Measurements from ENCODE around the gene GIPC2. TPM values are rescaled to one million over a fixed set of nuclear protein-coding genes. Genes with fewer than 3 reads are reported as not detected.

Gene GIPC2
- total RNA-seq, 1 donor from 2014 or later, result 1.6 TPM

DNA sequence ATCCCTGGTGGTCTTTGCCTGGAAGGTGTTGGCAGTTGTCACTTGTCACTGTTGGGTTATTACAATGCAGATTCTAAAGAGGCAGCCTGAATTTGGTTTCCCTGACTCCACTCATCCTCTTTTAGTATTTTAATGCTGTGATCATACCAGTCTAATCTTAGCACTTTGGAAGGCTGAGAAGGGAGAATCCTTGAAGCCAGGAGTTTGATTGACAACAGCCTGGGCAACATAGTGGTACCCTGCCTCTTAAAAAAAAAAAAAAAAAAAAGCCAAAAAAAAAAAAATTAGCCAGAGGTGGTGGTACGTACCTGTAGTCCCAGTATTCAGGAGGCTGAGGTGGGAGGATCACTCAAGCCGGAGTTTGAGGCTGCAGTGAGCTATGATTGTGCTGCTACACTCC lies 7.7 kb downstream of the GIPC2 start:
- Histone ChIP-seq H3K27me3 (ENCODE audit: control insufficient read depth, insufficient read depth, low read length) (no peaks in the 10 kb centered on the region), H3K36me3 (ENCODE audit: control insufficient read depth, insufficient read depth, low read length) (no peaks in the 10 kb centered on the region), H3K4me3 (ENCODE audit: low read depth, low read length) (no peak overlapping the region)
- DNase-seq (ENCODE audit: low read depth), result no peak
- TF ChIP-seq, protein P1, sequence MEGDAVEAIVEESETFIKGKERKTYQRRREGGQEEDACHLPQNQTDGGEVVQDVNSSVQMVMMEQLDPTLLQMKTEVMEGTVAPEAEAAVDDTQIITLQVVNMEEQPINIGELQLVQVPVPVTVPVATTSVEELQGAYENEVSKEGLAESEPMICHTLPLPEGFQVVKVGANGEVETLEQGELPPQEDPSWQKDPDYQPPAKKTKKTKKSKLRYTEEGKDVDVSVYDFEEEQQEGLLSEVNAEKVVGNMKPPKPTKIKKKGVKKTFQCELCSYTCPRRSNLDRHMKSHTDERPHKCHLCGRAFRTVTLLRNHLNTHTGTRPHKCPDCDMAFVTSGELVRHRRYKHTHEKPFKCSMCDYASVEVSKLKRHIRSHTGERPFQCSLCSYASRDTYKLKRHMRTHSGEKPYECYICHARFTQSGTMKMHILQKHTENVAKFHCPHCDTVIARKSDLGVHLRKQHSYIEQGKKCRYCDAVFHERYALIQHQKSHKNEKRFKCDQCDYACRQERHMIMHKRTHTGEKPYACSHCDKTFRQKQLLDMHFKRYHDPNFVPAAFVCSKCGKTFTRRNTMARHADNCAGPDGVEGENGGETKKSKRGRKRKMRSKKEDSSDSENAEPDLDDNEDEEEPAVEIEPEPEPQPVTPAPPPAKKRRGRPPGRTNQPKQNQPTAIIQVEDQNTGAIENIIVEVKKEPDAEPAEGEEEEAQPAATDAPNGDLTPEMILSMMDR (IDR thresholded peaks at IDR 0.05; ENCODE audit: insufficient read depth, low read length, poor library complexity, severe bottlenecking), result no peak

DNA sequence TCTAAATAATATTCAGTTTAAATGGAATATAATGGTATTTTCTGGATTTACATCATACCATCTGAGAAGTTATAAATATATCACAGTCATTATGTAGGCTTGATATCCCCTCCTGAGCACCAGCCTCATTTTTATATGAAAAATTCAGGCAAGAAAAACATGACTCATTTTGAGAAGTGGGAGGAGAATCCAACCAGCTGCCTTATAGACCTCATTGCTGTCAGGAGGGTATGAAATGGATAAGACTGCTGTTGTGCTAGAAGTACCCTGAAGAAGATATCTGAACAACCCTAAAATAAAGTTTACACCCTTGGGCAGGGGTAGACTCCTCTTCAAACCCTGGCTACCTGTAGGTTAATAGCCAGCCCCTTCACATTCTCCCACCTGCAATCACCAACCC lies 8.8 kb downstream of the GIPC2 start:
- no peak overlapping the region for H3K4me3 ChIP-seq (ENCODE audit: low read depth, low read length)
- H3K36me3 ChIP-seq (ENCODE audit: control insufficient read depth, insufficient read depth, low read length), result no peaks in the 10 kb centered on the region
- no peaks in the 10 kb centered on the region for H3K27me3 ChIP-seq (ENCODE audit: control insufficient read depth, insufficient read depth, low read length)
- no peak for DNase-seq (ENCODE audit: low read depth)
- TF ChIP-seq, protein P1 (IDR thresholded peaks at IDR 0.05; ENCODE audit: insufficient read depth, low read length, poor library complexity, severe bottlenecking), result no peak

DNA sequence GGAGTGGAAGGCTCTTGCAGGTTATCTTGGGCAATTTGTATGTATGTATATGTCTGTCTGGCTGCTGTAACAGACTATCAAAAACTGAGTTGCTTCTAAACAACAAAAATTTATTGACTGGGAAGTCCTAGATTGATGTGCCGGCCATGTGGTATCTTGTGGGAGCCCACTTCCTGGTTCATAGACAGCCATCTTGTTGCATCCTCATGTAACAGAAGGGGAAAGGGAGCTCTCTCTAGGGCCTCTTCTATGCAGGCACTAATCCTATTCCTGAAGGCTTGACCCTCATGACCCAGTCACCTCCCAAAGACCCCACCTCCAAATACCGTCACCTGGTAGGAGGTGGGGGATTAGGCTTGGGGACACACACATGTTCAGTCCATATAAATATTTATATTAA lies 9.2 kb downstream of the GIPC2 start:
- Histone ChIP-seq H3K4me3 (ENCODE audit: low read depth, low read length) (no peak overlapping the region), H3K36me3 (ENCODE audit: control insufficient read depth, insufficient read depth, low read length) (no peaks in the 10 kb centered on the region), H3K27me3 (ENCODE audit: control insufficient read depth, insufficient read depth, low read length) (no peaks in the 10 kb centered on the region)
- TF ChIP-seq, protein P1 (IDR thresholded peaks at IDR 0.05; ENCODE audit: insufficient read depth, low read length, poor library complexity, severe bottlenecking), result no peak
- no peak for DNase-seq (ENCODE audit: low read depth)

DNA sequence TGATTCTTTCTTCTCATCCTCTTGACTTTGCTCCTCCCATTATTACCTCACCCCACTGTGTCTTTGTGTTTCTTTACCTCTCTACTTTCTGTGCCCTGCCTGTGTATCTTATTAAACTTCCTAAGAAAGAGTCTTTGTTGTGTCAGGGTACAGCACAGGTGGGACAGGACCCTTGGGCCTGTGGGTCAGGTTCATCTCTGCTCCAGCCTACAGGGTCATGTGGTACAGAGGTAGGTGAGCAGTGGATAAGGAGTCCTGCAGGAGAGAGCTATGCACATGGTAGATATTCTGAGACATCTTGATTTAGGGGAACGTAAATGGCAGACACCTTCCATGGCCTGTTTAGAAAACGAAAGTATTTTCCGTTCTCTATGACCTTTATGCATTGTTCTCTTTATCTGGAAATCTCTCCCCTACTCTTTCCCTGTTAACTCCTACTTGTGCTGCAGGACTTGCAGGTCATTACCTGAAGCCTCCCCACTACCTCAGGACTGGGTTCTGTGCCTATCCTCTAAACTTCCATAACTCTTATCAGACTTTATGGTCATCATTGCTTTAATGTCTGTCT lies 9.9 kb downstream of the GIPC2 start:
- Histone ChIP-seq H3K4me3 (ENCODE audit: low read depth, low read length) (no peak overlapping the region), H3K27me3 (ENCODE audit: control insufficient read depth, insufficient read depth, low read length) (no peaks in the 10 kb centered on the region), H3K36me3 (ENCODE audit: control insufficient read depth, insufficient read depth, low read length) (no peaks in the 10 kb centered on the region)
- TF ChIP-seq, protein P1 (IDR thresholded peaks at IDR 0.05; ENCODE audit: insufficient read depth, low read length, poor library complexity, severe bottlenecking), result no peak
- DNase-seq (ENCODE audit: low read depth), result no peak

DNA sequence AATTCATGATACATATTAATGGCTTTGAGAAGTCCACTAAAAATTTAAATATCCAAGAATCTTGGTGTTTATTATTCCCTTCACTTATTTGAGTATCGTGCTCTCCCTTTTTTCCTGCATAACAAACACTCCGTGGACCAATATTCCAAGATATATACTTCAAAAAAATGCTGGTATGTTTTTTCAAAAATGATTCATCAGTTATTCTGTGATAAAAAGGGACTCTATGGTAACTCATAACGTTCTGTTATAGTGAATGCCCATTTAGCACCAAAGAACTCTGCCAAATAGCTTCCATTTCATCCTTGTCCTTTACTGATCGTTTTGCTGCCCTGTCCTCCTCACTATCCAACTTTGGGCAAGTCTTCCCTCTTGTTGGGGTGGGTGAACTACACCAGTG lies 12.9 kb downstream of the GIPC2 start:
- Histone ChIP-seq H3K4me3 (ENCODE audit: low read depth, low read length) (no peak overlapping the region), H3K27me3 (ENCODE audit: control insufficient read depth, insufficient read depth, low read length) (no peaks in the 10 kb centered on the region), H3K36me3 (ENCODE audit: control insufficient read depth, insufficient read depth, low read length) (no peaks in the 10 kb centered on the region)
- TF ChIP-seq, protein P1 (IDR thresholded peaks at IDR 0.05; ENCODE audit: insufficient read depth, low read length, poor library complexity, severe bottlenecking), result no peak
- DNase-seq (ENCODE audit: low read depth), result no peak

DNA sequence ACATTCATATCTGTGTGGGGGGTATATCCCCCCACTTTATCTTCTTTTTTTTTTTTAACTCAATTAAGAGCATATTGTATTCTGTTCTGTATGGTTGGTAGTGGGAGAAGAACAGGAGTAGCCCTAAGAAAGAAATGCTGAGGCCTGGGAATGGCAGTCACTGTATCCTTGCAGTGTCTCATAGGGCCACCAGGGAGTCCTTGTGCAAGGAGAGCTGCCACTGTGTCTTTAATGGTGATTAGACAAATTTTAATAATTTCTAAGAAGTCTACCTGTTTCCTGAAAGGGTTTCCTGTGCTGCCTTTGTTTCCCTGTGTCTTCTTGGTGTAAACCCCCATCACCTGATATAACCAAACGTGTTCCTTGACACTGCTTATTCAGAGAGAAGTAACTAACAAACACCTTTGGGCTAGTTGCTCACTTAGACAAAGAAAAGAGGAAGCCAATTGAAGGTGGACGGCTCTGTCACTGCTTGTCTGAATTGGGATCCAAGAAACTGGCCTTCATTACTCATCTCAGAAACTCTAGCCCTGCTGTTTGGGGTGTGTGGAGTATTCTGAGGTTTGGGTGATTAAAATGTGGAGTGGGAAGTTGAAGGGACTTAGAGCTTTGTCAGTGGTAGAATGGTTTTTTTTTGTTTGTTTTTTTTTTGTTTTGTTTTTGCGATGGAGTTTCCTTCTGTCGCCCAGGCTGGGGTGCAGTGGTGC lies 15.2 kb downstream of the GIPC2 start:
- no peaks in the 10 kb centered on the region for H3K36me3 ChIP-seq (ENCODE audit: control insufficient read depth, insufficient read depth, low read length)
- H3K27me3 ChIP-seq (ENCODE audit: control insufficient read depth, insufficient read depth, low read length), result no peaks in the 10 kb centered on the region
- DNase-seq (ENCODE audit: low read depth), result no peak
- TF ChIP-seq, protein P1 (IDR thresholded peaks at IDR 0.05; ENCODE audit: insufficient read depth, low read length, poor library complexity, severe bottlenecking), result no peak
- H3K4me3 ChIP-seq (ENCODE audit: low read depth, low read length), result no peak overlapping the region
